Inferior parietal cortex (tissue), 1 donor: ENCODE results near the gene P2RY11.

ENCODE experiments used
- DNase-seq: peaks from one replicate; pipeline ENCODE4 v3.0.0-alpha.2; 2016; ENCODE audit errors: extremely low spot score

Gene P2RY11

DNA sequence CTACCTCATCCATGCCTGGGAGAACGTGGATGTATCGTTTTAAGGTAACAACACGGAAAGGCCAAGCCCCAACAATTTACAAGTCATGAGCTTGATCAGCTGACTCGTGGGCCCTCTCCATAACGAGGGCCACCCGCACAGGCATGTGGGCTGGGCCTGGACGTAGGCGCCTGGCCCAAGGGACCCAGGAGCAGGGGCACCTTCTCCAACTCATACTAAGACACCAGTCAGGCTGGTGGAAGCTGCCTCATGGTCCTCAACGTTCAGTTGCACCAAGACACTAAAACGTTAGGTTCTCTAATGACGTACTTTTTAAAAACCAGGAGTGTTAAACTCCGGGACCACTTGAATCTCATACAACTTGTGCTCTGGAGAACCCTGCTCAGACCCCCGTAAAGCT lies 30.0 kb downstream of the P2RY11 start:
- DNase-seq = no peak

DNA sequence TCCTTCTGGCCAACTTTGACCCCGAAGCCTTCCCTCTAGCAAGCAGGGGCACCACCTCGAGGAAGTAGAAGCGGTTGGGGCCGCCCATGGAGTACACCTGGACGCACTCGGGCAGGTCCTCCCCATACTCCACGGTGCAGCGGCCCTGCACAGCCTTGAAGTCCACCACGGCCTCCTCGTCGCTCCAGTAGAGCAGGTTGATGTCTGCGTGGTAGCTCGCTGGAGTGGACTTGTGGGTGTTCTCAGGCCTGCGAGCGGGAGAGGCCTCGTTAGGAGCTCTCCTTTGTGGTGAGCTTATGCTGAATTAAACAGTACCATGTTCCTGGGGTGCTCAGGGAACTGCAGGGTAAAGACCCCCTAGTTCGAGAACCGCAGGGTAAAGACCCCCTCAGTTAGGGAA lies 30.5 kb downstream of the P2RY11 start:
- DNase-seq = no peak

DNA sequence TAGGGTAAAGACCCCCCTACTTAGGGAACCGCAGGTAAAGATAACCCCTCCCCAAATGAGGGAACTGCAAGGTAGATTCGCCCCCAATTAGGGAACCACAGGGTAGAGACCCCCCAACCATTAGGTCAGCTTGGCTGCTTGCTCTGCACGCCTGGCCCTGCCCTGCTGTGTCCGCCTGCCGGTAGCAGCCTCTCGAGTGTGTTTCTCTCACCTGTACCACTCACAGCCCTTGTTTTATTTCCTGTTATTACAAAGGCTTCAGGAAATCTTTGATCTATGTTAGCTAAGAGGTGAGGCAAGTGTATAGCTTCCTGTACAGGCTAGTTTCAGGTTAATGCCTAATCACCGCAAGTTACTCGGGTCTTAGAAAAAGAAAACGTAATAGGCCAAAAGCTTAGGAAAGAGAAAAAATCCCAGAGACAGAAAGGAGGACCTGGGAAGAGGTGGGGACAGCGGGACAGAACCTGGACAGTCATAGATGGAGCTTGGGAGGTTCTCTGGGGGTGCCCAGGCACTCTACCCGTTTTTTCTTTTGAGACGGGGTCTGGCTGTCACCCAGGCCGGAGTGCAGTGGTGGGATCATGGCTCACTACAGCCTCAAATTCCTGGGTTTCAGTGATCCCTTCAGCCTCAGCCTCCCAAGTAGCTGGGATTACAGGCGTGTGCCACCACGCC lies 31.3 kb downstream of the P2RY11 start:
- no peak for DNase-seq

DNA sequence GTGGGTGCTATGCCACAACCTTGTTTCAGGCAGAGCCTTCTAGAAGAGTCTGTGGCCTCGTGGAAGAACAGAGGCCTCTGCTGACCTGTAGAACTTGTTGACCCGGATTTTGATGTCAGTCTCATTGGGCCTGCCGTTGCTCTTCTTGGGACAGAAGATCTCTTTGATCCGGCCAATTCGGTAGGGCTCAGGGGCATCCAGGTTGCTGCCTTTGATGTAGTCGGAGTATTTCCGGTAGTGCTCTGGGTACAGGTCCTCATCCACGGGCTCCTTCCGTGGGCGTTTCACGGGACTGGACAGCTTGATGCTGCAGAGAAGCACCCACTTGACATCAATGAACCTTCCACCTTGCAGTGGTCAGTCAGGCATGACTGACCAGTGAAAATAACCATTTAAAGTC lies 32.2 kb downstream of the P2RY11 start:
- DNase-seq = no peak

DNA sequence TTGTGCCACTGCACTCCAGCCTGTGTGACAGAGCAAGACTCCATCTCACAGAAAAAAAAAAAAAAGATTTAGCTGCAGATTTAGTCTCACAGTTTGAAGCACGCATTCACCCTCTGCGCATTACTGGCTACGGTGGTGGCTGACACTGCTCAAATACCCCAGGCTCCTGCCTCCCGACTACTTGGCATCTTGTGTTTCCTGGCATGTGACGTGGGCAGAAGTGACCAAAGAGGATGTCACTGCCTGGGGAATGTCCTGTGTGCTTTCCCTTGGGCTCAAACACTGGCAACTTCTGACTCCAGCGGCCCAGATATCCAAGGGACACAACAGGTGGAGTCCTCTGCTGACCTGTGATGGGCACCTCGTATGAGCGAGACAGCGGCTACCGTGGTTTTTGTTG lies 32.9 kb downstream of the P2RY11 start:
- no peak for DNase-seq

DNA sequence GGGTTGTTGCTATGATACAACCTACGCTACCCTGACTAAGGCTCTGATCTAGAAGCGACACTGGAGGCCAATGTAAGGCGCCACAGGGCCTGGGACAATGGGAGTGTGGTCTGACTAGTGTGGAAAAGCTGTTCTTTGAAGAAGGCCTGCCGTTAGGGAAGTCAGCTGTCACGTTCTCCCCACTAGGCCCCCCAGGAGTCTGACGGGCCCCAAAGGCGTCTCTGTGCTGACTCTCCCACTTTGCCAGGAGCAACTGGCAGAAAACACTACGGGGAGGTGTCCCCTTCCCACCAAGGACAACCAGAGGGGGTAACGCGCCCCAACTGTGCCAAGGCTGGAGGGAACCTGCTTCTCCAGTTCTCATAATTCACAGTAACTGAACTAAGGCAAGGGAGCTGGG lies 33.5 kb downstream of the P2RY11 start:
- DNase-seq = no peak

DNA sequence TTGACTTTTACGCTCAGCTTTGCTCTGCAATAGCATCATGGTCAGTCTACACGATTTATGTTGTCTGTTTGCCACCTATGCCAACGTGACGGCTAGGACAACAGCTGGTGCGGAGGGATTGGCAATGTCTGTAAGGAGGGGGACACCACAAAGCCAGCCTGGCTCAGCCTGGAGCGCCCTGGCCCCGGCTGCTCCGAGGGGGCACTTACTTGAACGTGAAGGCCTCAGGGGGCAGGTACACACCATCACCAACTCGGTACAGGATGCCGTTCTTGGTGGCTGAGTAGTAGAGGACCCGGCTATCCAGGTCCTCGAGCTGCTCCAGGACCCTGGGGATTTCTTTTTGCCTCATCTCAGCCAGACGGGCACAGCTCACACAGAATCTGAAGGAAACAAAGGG lies 34.6 kb downstream of the P2RY11 start:
- DNase-seq = no peak

DNA sequence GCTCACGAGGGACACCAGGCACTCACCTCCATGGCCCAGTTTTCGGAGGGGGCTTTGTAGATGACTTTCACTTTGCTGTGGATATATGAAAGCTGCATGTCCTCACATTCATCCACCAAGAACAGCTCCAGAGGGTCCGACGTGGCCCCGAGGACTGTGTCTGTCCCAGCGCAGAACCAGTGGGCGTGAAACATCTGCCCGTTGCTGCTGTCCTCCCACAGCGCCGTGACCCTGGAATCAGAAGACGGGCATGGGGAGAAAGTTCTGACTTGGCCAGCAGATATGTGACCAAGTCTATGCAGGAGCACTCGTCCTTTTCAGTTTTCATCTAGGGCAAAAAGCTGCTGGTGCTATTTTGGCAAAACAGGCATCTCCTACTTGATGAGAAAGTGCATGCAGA lies 37.9 kb downstream of the P2RY11 start:
- DNase-seq = no peak

DNA sequence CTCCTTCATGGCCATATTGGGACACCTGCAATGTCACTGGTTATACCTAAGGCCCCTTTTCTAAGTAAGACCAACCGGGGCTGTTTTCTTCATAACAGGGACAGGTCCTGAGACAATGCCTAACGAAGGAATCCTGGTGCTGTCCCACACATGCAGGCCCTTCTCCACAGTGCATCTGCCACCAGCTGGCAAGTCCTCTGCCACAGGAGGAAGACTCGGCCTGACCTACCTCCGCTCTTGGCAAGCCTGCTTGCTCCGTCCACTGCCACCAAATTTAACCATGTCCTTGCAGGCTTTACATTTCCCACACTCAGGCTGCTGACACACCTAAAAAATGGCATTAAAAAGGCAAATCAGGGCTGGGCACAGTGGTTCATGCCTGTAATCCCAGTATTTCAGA lies 40.0 kb downstream of the P2RY11 start:
- DNase-seq = no peak

DNA sequence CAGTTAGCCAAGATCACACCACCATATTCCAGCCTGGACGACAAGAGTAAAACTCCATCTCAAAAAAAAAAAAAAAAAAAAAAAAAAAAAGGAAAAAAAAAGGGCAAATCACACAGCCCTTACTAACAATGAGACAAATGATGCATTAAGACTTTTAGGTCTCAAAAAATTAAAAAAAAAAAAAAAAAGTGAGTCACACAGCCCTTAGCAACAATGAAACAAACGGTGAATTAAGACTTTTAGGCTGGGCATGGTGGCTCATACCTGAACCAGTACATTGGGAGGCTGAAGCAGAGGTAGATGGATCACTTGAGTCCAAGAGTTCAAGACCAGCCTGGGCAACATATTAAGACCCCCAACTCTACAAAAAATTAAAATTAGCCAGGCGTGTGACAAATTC lies 40.6 kb downstream of the P2RY11 start:
- no peak for DNase-seq

DNA sequence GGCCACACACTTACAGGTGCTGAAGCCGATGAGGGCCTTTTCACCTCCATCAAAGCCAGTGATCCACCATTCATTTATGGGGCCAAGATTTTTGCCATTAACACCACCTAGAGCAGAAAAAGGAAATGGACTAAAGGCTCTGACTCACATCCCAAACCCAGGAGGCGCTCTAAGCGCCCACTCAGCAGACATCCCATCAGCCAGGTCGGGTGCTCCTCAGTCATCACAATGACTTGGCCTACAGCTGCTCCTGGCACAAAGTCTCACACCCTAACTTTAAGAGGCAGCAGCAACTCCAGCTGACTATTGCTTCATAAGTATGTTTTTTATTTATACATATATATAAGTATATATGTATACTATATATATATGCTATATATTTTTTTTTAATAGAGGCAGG lies 44.3 kb downstream of the P2RY11 start:
- no peak for DNase-seq

DNA sequence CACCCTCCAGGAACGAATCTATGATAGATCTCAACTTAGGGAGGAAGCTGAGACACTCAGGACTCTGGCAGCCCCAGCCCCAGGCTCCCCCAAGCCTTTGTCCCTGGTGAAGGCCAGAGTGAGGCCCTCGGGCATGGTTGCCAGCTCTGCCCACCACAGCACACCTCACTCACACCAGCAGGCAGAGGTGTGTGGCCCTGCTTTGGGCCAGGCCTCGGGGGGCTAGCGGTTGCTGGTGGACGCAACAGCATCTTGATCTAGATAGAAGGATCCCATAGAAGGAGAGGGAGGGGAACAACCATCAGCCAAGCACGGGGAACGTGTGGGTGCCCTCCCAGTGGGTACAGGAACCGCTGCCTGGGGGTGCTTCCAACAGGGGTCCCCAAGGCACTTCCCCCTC lies 46.6 kb downstream of the P2RY11 start:
- DNase-seq = no peak

DNA sequence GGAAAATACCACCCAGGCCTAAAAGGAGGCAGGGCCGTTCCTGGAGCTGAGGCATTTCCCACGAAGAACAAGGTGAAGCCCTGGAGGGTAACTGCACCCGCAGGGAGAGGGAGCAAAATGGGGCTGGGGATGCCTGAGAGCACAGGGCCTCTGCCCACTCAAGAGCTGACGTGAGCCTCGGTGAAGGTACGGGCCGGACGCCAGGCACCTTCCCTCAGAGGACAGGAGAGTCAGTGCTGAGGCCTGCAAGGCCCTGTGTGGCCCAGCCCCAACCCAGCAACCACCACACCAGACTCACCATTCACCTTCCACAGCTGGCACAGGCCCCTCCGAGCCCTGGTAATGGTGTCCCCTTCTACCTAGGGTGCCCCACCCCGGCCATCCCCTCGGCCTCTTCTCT lies 47.0 kb downstream of the P2RY11 start:
- DNase-seq = no peak

DNA sequence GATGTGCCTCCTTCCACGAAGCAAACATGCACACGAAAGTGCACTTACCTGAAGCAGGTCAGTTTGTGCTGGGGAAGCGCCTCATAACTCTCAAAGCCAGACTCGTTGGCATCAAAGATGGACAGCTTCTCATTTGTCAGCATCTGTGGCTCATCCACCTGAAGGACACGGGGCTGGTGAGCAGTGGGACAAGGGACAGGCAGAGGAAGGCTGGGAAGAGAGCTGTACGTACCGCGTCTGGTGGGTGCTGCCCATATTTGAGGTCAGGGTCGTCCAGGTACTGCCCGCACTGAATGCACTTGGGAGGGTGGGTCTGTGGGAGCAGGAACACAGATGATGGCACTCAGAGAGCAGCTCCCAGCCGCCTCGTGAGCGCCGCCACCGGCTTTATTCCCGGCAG lies 48.1 kb downstream of the P2RY11 start:
- no peak for DNase-seq

DNA sequence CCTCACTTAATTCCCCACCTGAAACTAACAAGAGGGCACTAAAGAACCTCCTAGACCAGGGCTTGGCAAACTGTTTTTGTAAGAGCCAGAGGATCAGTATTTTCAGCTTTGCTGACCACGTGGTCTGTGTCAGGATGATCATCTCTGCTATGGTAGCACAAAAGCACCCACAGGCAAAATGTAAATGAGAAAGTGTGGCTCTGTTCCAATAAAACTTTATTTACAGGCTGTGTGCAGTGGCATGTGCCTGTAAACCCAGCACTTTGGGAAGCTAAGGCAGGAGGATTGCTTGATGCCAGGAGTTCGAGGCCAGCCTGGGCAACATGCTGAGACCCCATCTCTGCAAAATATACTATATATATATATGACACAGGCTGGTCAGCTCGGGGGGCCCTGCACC lies 52.0 kb downstream of the P2RY11 start:
- DNase-seq = no peak
